Epithelial cell of proximal tubule (primary cell): ENCODE measurements around the gene RBFA. TPM values are rescaled to one million over a fixed set of nuclear protein-coding genes. Genes with fewer than 3 reads are reported as not detected.

ENCODE experiments used
- DNase-seq: peaks from one replicate; pipeline ENCODE4 v3.0.0-alpha.2; 2011; ENCODE audit warnings: low read depth
- H3K4me3 ChIP-seq: 2 replicates; pipeline ENCODE4 v1.5.1; 2011; ENCODE audit warnings: low read depth, mild to moderate bottlenecking, low read length
- total RNA-seq: library from RNA; depleted of rRNA; stranded (reverse); fragments of >200 nt; gene quantifications from 2 replicates; pipeline ENCODE4 v1.2.3, GENCODE V29; 2015
- TF ChIP-seq, protein P1 (sequence below): conservative IDR thresholded peaks from 2 replicates; pipeline ENCODE4 v1.5.1; 2012; ENCODE audit warnings: low read depth, mild to moderate bottlenecking, low read length

RBFA gene
- total RNA-seq, 1 donor from 2014 or later, result 41.5 TPM

GRCh38 chr18:80074183-80074582 is 39.9 kb downstream of the RBFA start:
- TF ChIP-seq, protein P1, sequence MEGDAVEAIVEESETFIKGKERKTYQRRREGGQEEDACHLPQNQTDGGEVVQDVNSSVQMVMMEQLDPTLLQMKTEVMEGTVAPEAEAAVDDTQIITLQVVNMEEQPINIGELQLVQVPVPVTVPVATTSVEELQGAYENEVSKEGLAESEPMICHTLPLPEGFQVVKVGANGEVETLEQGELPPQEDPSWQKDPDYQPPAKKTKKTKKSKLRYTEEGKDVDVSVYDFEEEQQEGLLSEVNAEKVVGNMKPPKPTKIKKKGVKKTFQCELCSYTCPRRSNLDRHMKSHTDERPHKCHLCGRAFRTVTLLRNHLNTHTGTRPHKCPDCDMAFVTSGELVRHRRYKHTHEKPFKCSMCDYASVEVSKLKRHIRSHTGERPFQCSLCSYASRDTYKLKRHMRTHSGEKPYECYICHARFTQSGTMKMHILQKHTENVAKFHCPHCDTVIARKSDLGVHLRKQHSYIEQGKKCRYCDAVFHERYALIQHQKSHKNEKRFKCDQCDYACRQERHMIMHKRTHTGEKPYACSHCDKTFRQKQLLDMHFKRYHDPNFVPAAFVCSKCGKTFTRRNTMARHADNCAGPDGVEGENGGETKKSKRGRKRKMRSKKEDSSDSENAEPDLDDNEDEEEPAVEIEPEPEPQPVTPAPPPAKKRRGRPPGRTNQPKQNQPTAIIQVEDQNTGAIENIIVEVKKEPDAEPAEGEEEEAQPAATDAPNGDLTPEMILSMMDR, result no peak
- H3K4me3 ChIP-seq, result no peak overlapping the region
- DNase-seq, result no peak

GRCh38 chr18:80074697-80075096 is 40.5 kb downstream of the RBFA start:
- TF ChIP-seq, protein P1, result no peak
- no peak overlapping the region for H3K4me3 ChIP-seq
- no peak for DNase-seq

- no peak overlapping the region for H3K4me3 ChIP-seq
- DNase-seq, result no peak
- TF ChIP-seq, protein P1, result no peak
Observed at GRCh38 chr18:80075940-80076339, 41.7 kb downstream of the RBFA start.

- H3K4me3 ChIP-seq, result no peak overlapping the region
- TF ChIP-seq, protein P1, result no peak
- DNase-seq, result no peak
Observed at GRCh38 chr18:80076379-80076778, 42.1 kb downstream of the RBFA start.

DNA sequence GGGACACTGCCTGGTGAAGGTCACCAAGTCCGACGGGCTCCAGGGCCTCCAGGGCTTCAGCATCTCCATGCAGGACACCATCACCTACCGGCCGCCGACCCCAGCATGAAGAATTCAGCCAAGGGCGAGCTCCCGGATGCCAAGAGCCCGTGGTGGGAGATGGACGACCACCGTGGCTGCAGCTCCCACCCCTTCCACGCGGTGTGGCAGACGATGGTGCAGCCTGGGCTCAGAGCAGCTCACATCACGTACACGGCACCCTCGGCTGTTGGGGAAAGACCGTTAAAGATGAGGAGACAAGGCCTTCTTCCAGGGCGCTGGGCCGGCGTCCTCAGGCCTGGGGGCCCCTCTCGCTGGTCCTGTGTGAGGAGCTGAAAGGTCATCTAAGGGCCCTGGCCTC is 43.6 kb downstream of the RBFA start:
- TF ChIP-seq, protein P1, result no peak
- no peak for DNase-seq
- no peak overlapping the region for H3K4me3 ChIP-seq

Other genes starting within 250 kb of the RBFA start
- gene KCNG2, start 236.5 kb upstream of the RBFA start, total RNA-seq, result not detected in 2 replicates
- gene SLC66A2, start 82.8 kb upstream of the RBFA start, total RNA-seq, result 28.1 and 41.7 TPM in 2 replicates
- gene HSBP1L1, start 69.8 kb upstream of the RBFA start, total RNA-seq, result 35.5 and 44.7 TPM in 2 replicates
- 84.7 and 97.9 TPM in 2 replicates for gene TXNL4A, start 45.9 kb upstream of the RBFA start, total RNA-seq
- gene ADNP2, start 74.8 kb downstream of the RBFA start, total RNA-seq, result 19.4 and 22.7 TPM in 2 replicates
- 3.0 and 3.6 TPM in 2 replicates for gene PARD6G, start 213.1 kb downstream of the RBFA start, total RNA-seq